ENCODE results near the gene SPINK1.
A peak's percentile ranks its signal among the peaks of the same experiment; 100 is the strongest.
"Not testable (repeated sequence)": the region's sequence is repeated elsewhere in the genome, so short reads cannot be mapped to it uniquely, and the experiment has no call there.

Gene SPINK1, protein sequence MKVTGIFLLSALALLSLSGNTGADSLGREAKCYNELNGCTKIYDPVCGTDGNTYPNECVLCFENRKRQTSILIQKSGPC

DNA sequence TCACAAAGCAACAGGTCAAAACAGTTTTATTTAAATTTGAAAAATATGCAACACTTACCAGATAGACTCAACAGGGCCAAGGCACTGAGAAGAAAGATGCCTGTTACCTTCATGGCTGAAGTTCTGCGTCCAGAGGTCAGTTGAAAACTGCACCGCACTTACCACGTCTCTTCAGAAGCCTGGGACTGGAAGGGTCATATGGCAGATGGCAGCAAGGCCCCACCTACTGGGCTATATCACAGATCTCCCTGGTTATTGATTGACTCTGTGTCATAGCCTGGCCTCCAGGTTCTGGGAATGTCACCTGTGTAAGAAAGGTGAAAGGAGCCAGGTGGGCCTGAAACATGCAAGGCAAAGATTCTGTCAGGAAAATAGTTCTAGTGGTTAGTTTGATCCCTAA is at the start of gene SPINK1:
Gene SPINK1, minus strand, starts transcription at position 207 of the 400 bp plus-strand sequence. Its CDS starts 94 bp downstream, at position 113.
- no peak for DNase-seq

- DNase-seq = no peak
These were observed 49.0 kb upstream of the SPINK1 start for GRCh38 chr5:147880487-147880886.

GRCh38 chr5:147879784-147880183 is 48.3 kb upstream of the SPINK1 start:
- DNase-seq = no peak

GRCh38 chr5:147878066-147878759 is 46.7 kb upstream of the SPINK1 start, which contains the start of gene SCGB3A2:
Gene SCGB3A2, plus strand, starts transcription at chr5:147878711. Its CDS starts 93 bp downstream, at chr5:147878804.
- DNase-seq = no peak

DNA sequence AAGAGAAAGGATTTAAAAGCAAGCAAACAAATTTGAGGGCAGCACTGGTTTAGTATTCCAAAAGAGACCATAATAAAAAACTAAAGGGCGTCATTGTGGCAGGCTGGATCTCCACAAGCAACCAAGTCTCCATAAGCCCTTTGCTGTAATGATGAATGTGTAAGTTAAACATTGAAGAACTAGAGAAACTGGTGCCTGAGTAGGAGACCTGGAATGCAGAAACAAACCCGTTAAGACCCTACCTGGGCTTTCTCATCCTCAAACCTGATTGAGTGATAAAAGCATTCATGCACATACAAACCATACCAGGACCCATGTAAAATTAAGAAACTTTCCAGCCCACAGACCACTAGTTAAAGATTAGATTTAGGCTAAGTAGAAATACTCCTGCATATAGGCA is 45.2 kb upstream of the SPINK1 start:
- no peak for DNase-seq

DNA sequence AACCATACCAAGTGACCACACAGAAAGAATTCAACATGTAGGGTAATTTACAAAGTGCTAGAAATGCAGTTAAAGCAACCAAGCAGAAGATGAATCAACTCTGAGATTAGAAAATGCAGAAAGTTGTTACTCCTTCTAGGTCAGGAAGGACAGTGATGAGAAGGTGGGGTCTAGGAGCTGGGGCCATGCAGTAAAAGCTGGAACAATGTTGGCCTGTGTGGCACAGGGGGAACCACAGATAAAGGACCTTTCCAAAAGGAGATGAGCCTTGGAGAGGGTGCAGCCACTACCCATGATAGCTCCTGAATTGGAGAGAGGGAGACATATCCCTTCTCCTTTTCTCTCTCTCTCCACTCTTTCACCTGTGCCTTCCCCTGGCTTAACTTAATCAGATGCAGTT is 44.7 kb upstream of the SPINK1 start:
- DNase-seq = no peak

GRCh38 chr5:147874910-147875367 is 43.5 kb upstream of the SPINK1 start:
- DNase-seq = no peak

GRCh38 chr5:147874118-147874875 is 42.8 kb upstream of the SPINK1 start:
- DNase-seq = not testable (repeated sequence)

GRCh38 chr5:147872744-147873435 is 41.4 kb upstream of the SPINK1 start:
- DNase-seq = not testable (repeated sequence)

- not testable (repeated sequence) for DNase-seq
These were observed 40.6 kb upstream of the SPINK1 start for GRCh38 chr5:147871980-147872549.

DNA sequence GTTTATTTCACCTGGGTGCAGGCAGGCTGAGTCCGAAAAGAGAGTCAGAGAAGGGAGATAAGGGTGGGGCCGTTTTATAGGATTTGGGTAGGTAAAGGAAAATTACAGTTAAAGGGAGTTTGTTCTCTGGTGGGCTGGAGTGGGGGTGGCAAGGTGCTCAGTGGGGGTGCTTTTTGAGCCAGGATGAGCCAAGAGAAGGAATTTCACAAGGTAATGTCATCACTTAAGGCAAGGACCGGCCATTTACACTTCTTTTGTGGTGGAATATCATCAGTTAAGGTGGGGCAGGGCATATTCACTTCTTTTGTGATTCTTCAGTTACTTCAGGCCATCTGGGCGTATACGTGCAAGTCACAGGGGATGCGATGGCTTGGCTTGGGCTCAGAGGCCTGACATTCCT is 38.4 kb upstream of the SPINK1 start:
- not testable (repeated sequence) for DNase-seq

DNA sequence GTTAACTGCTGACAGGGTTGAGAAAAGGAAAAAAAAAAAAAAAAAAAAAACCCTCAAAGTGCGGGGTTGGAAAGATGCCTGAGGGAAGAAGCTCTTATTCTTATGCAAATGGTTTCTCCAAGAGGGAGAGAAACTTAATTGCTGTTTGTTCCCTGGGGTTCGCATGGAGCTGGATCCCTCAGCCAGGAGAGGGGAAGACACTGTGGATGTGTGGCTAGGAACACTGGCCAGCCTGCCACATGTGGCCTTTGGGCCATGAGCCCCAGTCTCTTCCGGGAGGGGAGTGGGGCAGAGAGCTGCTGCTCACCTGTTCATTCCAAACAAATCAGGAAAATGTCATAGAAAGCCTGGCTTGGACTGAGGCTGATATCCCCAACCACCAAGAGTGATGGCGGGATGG is 37.6 kb upstream of the SPINK1 start:
- DNase-seq = no peak

- no peak for DNase-seq
These were observed 32.1 kb upstream of the SPINK1 start for GRCh38 chr5:147863454-147864158.

DNA sequence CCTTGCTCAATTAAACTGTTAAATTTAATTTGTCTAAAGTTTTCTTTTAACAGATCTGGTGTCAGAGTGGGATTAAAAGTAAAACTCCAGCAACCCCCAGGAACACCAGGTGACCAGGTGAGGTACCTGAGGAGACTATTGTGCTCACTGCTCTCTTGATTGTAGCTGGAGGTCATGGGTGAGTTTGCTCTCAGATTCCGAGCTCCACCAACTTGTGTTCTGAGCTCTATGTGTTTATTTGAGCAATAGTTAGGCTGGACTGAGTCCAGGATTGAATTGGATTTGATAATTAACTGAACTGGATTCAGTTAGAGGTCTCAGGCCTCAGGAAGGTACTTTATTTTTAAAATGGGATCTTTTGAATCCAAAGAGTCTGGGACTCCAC is 29.2 kb upstream of the SPINK1 start:
- no peak for DNase-seq

DNA sequence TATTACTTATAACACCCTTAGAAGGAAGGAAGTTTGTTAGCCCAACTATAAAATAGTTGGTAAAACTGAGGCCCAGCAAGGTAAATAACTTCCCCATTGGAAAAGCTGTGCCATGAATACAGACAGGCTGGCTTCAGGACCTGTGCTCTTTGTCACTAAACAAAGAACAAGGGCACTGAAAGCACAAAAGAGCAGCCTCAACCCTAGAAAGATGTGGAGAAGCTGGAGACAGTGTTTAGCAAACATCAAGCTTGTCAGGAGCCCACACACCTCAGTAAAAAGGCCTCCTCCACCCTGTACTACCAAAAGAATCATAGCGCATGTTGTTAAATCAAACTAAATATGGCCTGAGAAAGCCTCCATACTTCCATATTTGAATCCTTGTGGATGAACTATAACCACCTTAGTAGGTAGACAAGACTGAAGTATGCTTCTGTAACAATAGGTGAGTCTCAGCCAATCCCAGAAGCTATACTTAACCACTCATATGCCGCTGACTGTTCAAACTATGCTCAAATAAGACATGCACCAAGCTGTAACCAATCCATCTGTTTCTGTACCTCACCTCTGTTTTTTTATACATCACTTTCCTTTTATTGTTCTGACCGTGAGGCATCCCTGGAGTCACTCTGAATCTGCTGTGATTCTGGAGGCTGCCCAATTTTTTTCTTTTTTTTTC is 28.6 kb upstream of the SPINK1 start:
- DNase-seq = no peak

DNA sequence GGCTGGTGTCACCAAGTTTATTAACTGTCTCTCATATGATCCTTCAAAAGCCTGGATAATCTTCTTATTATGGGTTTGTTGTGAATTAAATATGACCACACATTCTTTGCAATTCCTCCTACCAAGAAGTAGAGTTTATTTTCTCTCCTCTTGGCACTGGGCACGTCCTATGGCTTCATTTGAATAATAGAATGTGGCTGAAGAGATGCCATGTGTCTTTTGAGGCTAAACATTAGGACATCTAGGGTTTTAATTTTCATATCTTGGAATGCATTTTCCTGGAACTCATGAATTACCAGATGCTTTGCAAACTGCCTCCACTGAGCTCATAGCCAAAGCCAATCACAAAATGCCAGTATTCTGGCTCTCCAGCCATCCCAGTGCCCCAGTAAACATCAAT is 27.1 kb upstream of the SPINK1 start:
- no peak for DNase-seq

DNA sequence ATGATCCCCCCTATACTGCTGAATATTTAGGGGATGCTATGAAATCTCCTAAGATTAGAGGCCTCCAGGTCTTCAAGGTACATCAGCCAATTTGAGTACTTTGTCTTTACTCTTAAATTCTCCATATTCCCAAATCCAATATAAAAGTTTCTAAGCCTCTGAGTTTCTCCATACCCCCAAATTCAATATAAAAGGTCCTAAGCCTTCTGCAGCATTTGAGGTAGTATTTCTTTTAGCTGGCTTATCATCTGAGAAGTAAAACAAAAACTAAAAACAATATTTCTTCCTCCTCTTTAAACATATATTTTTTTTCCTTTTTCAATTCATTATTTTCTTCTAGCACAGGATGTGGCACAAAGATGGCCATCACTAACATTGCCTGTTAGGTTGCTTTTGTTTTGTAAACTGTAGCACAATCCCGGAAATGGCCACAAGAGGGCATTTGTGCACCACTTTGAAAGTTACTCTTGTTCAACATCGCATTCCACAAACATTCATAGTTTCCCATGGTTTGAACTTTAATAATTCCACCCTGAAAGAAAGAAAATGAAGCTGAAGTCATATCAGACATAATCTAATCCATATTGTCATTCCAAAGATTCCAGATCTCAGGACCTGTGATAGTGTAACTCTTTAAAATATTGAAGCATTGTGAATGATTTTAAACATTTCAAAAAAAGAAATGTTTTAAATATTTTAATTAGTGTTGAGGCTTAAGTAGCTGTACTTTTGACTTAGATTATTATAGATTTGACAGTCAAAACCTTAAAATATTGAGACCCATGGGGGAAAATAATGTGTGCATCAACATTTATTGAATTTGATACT is 26.0 kb upstream of the SPINK1 start:
- DNase-seq = peak; percentile 5

DNA sequence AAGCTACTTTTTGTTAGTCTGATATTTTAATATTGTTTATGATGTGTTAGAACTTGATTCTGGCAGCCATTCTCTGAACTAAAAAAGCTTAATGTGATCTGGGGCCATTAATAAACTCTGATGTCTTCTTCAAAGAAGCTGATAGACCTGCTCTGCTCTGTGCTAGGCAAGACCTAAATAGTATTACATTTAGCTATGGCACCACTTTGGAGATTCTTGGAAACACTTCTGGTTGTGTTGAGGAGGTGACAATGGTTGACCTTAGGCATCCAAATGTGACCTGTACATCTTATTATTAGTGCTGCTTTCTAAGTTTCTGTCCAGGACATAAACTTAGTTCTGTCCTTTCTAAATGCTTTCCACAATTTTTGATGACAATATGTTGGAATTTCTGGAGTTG is 25.3 kb upstream of the SPINK1 start:
- no peak for DNase-seq

DNA sequence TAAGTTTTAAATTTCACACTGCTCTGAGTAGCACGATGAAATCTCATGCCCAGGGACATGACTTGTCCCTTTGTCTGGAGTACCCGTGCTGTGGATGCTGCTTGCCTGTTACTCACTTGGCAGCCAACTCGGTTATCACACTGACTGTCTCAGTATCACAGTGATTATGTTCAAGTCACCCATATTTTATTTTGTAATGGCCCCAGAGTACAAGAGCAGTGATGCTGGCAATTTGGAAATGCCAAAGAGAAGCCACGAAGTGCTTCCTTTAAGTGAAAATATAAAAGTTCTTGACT is 24.3 kb upstream of the SPINK1 start:
- no peak for DNase-seq

GRCh38 chr5:147854894-147855773 is 23.7 kb upstream of the SPINK1 start:
- DNase-seq = no peak
